ENCODE data around the gene CHCHD10.

CHCHD10 gene

DNA sequence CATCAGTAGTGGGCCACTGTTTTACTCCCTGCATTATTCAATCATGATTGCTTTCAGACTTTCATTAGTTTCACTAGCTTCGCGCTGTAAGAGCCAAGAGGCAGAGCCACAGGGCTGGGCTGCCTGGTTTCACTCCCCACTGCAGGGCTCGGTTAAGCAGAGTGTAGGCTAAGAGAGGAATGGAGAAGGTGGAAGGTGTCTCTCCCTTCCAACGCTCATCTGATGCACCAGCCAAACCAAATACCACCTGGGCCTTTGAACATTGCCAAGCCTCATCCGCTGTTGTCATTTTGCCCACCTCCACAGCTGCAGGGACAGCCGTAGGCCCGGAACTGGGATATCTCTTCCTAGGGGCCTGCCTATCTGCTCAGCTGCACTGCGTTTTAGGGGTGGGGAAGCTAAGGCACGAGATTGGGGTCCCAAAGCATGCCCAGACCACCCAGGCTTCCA lies 18.5 kb upstream of the CHCHD10 start:
- TF ChIP-seq, protein P1, sequence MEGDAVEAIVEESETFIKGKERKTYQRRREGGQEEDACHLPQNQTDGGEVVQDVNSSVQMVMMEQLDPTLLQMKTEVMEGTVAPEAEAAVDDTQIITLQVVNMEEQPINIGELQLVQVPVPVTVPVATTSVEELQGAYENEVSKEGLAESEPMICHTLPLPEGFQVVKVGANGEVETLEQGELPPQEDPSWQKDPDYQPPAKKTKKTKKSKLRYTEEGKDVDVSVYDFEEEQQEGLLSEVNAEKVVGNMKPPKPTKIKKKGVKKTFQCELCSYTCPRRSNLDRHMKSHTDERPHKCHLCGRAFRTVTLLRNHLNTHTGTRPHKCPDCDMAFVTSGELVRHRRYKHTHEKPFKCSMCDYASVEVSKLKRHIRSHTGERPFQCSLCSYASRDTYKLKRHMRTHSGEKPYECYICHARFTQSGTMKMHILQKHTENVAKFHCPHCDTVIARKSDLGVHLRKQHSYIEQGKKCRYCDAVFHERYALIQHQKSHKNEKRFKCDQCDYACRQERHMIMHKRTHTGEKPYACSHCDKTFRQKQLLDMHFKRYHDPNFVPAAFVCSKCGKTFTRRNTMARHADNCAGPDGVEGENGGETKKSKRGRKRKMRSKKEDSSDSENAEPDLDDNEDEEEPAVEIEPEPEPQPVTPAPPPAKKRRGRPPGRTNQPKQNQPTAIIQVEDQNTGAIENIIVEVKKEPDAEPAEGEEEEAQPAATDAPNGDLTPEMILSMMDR (IDR thresholded peaks at IDR 0.05) = no peak

- TF ChIP-seq, protein P1 (IDR thresholded peaks at IDR 0.05) = no peak
Measured at GRCh38 chr22:23784215-23784732, 16.5 kb upstream of the CHCHD10 start.

GRCh38 chr22:23783265-23784150 lies 15.7 kb upstream of the CHCHD10 start:
- TF ChIP-seq, protein P1 (IDR thresholded peaks at IDR 0.05) = no peak

DNA sequence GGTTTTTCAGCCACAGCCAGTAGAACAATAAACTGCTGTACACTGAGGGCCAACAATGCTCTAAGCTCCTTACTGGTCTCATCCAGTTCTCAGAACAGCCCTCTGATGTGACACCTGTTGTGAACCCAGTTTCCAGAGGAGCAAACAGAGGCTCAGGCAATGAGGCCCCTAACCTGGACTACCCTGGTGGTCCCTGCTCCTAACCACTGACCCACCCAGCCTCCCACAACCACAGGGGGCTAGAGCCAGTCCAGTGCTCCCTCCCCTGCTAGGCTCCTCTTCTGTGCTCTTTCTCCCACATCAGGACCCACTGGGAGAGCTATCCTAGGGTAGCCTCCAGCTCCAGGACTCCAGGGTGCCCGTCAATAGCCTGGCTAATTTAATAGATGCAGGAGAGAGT lies 14.9 kb upstream of the CHCHD10 start:
- TF ChIP-seq, protein P1 (IDR thresholded peaks at IDR 0.05) = no peak

DNA sequence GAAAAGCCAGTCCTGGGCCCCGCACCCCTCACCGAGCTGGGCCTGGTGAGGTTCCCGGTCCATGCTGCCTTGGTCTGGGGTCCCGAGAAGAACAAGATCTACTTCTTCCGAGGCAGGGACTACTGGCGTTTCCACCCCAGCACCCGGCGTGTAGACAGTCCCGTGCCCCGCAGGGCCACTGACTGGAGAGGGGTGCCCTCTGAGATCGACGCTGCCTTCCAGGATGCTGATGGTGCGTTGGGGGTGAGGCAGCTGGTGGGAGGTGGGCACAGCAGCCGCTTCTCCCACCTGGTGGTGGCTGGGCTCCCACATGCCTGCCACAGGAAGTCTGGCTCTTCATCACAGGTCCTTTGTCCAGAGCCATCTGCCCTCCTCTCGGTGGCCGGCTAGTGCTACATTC lies 14.5 kb upstream of the CHCHD10 start:
- TF ChIP-seq, protein P1 (IDR thresholded peaks at IDR 0.05) = no peak

GRCh38 chr22:23781511-23782183 lies 13.9 kb upstream of the CHCHD10 start:
- TF ChIP-seq, protein P1 (IDR thresholded peaks at IDR 0.05) = no peak

DNA sequence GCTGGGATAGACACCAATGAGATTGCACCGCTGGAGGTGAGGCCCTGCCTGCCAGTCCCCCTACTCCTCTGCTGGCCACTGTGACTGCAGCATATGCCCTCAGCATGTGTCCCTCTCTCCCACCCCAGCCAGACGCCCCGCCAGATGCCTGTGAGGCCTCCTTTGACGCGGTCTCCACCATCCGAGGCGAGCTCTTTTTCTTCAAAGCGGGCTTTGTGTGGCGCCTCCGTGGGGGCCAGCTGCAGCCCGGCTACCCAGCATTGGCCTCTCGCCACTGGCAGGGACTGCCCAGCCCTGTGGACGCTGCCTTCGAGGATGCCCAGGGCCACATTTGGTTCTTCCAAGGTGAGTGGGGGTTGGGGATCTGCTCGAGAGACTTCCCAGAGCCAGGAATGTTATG lies 13.3 kb upstream of the CHCHD10 start:
- TF ChIP-seq, protein P1 (IDR thresholded peaks at IDR 0.05) = no peak
